Measurements from ENCODE around the gene CCDC121.

DNA sequence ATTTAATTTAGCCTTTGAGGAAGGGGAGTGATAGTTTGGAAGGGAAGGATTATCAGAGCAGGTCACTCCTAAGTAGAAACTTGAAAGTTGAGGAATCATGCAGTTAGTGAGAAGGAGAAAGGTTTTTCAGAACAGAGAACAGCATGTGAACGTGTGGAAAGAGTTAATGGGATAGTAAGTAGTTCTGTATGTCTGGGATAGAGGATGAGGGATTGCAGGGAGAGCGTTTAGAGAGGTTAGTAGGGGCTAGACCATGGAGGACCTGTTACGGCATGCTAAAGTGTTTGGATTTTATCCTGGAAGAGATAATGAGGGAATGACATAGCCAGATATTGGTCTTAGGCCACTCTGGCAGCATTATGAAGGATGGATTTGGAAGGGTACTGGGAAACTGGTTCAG, 44.2 kb downstream of the CCDC121 start:
- TF ChIP-seq, protein P1, sequence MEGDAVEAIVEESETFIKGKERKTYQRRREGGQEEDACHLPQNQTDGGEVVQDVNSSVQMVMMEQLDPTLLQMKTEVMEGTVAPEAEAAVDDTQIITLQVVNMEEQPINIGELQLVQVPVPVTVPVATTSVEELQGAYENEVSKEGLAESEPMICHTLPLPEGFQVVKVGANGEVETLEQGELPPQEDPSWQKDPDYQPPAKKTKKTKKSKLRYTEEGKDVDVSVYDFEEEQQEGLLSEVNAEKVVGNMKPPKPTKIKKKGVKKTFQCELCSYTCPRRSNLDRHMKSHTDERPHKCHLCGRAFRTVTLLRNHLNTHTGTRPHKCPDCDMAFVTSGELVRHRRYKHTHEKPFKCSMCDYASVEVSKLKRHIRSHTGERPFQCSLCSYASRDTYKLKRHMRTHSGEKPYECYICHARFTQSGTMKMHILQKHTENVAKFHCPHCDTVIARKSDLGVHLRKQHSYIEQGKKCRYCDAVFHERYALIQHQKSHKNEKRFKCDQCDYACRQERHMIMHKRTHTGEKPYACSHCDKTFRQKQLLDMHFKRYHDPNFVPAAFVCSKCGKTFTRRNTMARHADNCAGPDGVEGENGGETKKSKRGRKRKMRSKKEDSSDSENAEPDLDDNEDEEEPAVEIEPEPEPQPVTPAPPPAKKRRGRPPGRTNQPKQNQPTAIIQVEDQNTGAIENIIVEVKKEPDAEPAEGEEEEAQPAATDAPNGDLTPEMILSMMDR (IDR thresholded peaks at IDR 0.05 in 2 of 3, conservative IDR thresholded peaks at IDR 0.05 in 1 of 3; ENCODE audit: control insufficient read depth in 2 of 3, extremely low read depth in 1 of 3, insufficient read depth in 1 of 3, low read depth in 3 of 3, low read length in 3 of 3) = no peak
- TF ChIP-seq POLR2AphosphoS5 (IDR thresholded peaks at IDR 0.05; ENCODE audit: low read length) (no peak), CHD1 (IDR thresholded peaks at IDR 0.05; ENCODE audit: low read depth, low read length) (no peak), YY1 (IDR thresholded peaks at IDR 0.05; ENCODE audit: low read depth, low read length) (no peak), JUND (IDR thresholded peaks at IDR 0.05; ENCODE audit: low read depth, low read length) (no peak), RB1 (IDR thresholded peaks at IDR 0.05; ENCODE audit: borderline replicate concordance) (no peak), CBX5 (IDR thresholded peaks at IDR 0.05; ENCODE audit: low read depth) (no peak)

Measured in GM12878 (cell line).